ENCODE data around the gene PDE6B. TPM values are rescaled to one million over a fixed set of nuclear protein-coding genes. Genes with fewer than 3 reads are reported as not detected.
"Not testable (repeated sequence)": the region's sequence is repeated elsewhere in the genome, so short reads cannot be mapped to it uniquely, and the experiment has no call there.

Gene PDE6B
- total RNA-seq, 1 experiment from 2014 or later = 9.4 TPM

GRCh38 chr4:706083-706633 lies 80.8 kb downstream of the PDE6B start:
- DNase-seq (ENCODE audit: low read depth); in situ Hi-C loops (cut with HindIII; ENCODE audit: low pct_unique_long_range_greater_than_20kb, low sequenced_read_pairs): not testable (repeated sequence)

GRCh38 chr4:706834-707598 lies 81.6 kb downstream of the PDE6B start:
- DNase-seq (ENCODE audit: low read depth) = no peak
- in situ Hi-C loops (cut with HindIII; ENCODE audit: low pct_unique_long_range_greater_than_20kb, low sequenced_read_pairs) = no loop called here

GRCh38 chr4:707929-708630 lies 82.7 kb downstream of the PDE6B start:
- in situ Hi-C loops (cut with HindIII; ENCODE audit: low pct_unique_long_range_greater_than_20kb, low sequenced_read_pairs) = no loop called here
- no peak for DNase-seq (ENCODE audit: low read depth)

- in situ Hi-C loops (cut with HindIII; ENCODE audit: low pct_unique_long_range_greater_than_20kb, low sequenced_read_pairs) = no loop called here
- no peak for DNase-seq (ENCODE audit: low read depth)
Measured at GRCh38 chr4:708631-708933, 83.2 kb downstream of the PDE6B start.

- no peak for DNase-seq (ENCODE audit: low read depth)
- in situ Hi-C loops (cut with HindIII; ENCODE audit: low pct_unique_long_range_greater_than_20kb, low sequenced_read_pairs) = no loop called here
Measured at GRCh38 chr4:709348-709747, 84.0 kb downstream of the PDE6B start.

- DNase-seq (ENCODE audit: low read depth) = no peak
- in situ Hi-C loops (cut with HindIII; ENCODE audit: low pct_unique_long_range_greater_than_20kb, low sequenced_read_pairs) = no loop called here
Measured at GRCh38 chr4:710116-710515, 84.7 kb downstream of the PDE6B start.

GRCh38 chr4:710916-711315 lies 85.5 kb downstream of the PDE6B start:
- DNase-seq (ENCODE audit: low read depth) = no peak
- in situ Hi-C loops (cut with HindIII; ENCODE audit: low pct_unique_long_range_greater_than_20kb, low sequenced_read_pairs) = no loop called here

- no peak for DNase-seq (ENCODE audit: low read depth)
- in situ Hi-C loops (cut with HindIII; ENCODE audit: low pct_unique_long_range_greater_than_20kb, low sequenced_read_pairs) = no loop called here
Measured at GRCh38 chr4:712093-712492, 86.7 kb downstream of the PDE6B start.

GRCh38 chr4:712916-713632 lies 87.7 kb downstream of the PDE6B start:
- in situ Hi-C loops (cut with HindIII; ENCODE audit: low pct_unique_long_range_greater_than_20kb, low sequenced_read_pairs) = no loop called here
- no peak for DNase-seq (ENCODE audit: low read depth)

- in situ Hi-C loops (cut with HindIII; ENCODE audit: low pct_unique_long_range_greater_than_20kb, low sequenced_read_pairs) = no loop called here
- DNase-seq (ENCODE audit: low read depth) = no peak
Measured at GRCh38 chr4:714087-714486, 88.7 kb downstream of the PDE6B start.

- no peak for DNase-seq (ENCODE audit: low read depth)
- in situ Hi-C loops (cut with HindIII; ENCODE audit: low pct_unique_long_range_greater_than_20kb, low sequenced_read_pairs) = no loop called here
Measured at GRCh38 chr4:717601-718320, 92.4 kb downstream of the PDE6B start.

- in situ Hi-C loops (cut with HindIII; ENCODE audit: low pct_unique_long_range_greater_than_20kb, low sequenced_read_pairs) = no loop called here
- DNase-seq (ENCODE audit: low read depth) = no peak
Measured at GRCh38 chr4:718460-718859, 93.1 kb downstream of the PDE6B start.

Other genes starting within 250 kb of the PDE6B start
- 11.9 and 29.9 TPM in 2 replicates for gene ZNF721, start 126.4 kb upstream of the PDE6B start, total RNA-seq (2014; rRNA removed; shearing (Covaris generic); ENCODE audit: low replicate concordance)
- gene PIGG, start 126.4 kb upstream of the PDE6B start, total RNA-seq (2014; rRNA removed; shearing (Covaris generic); ENCODE audit: low replicate concordance) = 41.6 and 50.0 TPM in 2 replicates
- gene TMEM271, start 49.3 kb upstream of the PDE6B start, total RNA-seq (2014; rRNA removed; shearing (Covaris generic); ENCODE audit: low replicate concordance) = not detected in 2 replicates
- 265 and 360 TPM in 2 replicates for gene ATP5ME, start 48.7 kb downstream of the PDE6B start, total RNA-seq (2014; rRNA removed; shearing (Covaris generic); ENCODE audit: low replicate concordance)
- gene MYL5, start 49.0 kb downstream of the PDE6B start, total RNA-seq (2014; rRNA removed; shearing (Covaris generic); ENCODE audit: low replicate concordance) = 16.6 and 48.6 TPM in 2 replicates
- not detected in 2 replicates for gene SLC49A3, start 63.6 kb downstream of the PDE6B start, total RNA-seq (2014; rRNA removed; shearing (Covaris generic); ENCODE audit: low replicate concordance)
- gene PCGF3, start 80.3 kb downstream of the PDE6B start, total RNA-seq (2014; rRNA removed; shearing (Covaris generic); ENCODE audit: low replicate concordance) = 21.3 and 27.2 TPM in 2 replicates
- 0.20 and 1.5 TPM in 2 replicates for gene CPLX1, start 200.6 kb downstream of the PDE6B start, total RNA-seq (2014; rRNA removed; shearing (Covaris generic); ENCODE audit: low replicate concordance)